Measurements from ENCODE around the gene CTSF.
"Not testable (repeated sequence)": the region's sequence is repeated elsewhere in the genome, so short reads cannot be mapped to it uniquely, and the experiment has no call there.

The CTSF gene

DNA sequence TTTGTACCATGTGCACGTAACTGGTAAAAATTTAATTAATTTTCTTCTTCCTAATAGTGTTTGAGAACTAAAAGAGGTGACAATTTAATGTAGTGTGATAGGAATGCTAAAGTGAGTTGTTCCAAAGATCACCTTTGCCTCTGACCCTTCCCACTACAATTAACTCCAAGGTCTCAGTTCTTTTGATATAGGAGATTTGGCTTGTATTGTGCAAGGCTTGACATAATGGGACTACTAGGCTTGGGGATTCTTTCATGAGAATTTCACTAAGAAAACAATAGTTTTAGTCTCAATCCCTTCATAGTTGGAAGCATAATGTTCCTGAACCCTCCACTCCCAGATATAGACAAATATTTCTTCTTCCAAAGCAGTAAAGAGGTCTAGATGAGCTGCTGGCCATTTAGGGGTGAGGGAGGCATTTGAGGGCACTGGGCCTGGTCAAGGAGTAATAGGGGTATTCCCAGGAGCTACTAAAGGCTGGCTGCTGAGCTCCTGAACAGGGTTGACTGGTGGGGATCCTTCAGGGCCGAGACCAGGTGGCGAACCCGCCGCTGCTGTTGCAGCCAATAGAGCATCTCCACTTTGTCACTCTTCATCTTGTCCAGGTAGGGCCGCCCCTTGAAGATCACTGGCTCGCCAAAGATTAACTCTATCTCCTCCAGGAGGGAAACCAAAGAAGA lies 21.7 kb upstream of the CTSF start:
- DNase-seq (ENCODE audit: low spot score) = no peak

DNA sequence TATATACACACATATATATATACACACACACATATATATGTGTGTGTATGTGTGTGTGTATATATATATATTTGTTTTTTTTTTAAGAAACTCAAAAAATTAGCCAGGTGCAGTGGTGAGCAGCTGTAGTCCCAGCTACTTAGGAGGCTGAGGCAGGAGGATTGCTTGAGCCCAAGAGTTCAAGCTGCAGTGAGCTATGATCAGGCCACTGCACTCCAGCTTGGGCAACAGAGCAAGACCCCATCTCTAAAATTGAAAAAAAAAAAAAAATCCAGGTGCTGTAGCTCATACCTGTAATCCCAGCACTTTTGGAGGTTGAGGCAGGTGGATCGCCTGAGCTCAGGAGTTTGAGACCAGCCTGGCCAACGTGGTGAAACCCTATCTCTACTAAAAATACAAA lies 20.9 kb upstream of the CTSF start:
- not testable (repeated sequence) for DNase-seq (ENCODE audit: low spot score)

DNA sequence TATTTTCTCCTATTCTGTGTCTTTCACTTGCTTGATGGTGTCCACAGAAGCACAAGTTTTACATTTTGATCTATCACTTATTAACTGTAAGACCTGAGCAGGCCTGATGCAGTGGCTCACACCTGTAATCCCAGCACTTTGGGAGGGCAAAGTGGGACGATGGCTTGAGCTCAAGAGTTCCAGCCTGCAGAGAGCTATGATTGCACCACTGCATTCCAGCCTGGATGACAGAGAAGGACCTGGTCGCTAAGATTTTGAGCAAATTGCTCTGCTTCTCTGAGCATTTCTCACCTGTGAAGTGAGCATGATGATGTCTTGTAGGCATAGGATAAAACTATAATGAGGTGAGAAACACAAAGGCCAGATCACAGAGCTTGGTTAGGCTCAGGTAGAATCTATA lies 17.7 kb upstream of the CTSF start:
- no peak for DNase-seq (ENCODE audit: low spot score)

DNA sequence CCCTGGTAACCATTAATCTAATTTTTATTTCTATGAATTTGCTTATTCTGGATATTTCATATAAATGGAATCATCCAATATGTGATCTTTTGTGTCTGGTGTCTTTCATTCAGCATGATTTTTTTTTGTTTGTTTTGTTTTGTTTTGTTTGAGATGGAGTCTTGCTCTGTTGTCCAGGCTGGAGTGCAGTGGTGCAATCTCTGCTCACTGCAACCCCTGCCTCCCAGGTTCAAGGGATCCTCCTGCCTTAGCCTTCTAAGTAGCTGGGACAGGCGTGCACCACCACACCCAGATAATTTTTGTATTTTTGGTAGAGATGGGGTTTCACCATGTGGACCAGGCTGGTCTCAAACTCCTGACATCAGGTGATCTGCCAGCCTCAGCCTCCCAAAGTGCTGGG lies 17.0 kb upstream of the CTSF start:
- DNase-seq (ENCODE audit: low spot score) = not testable (repeated sequence)

DNA sequence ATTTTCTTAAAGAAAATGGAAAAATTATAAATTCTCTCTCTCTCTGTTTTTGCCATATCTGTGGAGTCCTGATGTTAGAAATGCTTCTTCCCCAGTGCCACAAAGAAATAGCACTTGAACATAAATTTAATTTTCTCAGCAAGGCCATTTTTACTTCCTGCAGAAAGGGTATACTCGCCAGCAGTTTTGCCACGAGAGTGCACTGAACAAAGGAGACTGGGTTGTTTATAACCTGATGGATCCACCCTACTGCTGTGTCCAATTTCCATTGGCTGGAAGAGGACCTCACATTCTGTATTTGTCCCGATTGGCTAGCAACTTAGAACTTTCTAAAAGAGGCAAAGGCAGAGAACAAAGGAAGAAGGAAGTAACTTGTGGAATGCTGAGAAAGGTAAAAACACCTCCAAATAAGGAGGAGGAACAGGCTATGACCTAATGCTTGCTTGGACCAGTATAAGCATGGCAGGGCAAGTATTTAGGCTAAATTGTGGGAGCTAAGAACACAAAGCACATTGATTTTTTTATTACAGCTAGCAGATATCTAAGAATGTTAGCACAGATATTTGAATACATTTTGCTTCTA lies 14.2 kb upstream of the CTSF start:
- DNase-seq (ENCODE audit: low spot score) = not testable (repeated sequence)

DNA sequence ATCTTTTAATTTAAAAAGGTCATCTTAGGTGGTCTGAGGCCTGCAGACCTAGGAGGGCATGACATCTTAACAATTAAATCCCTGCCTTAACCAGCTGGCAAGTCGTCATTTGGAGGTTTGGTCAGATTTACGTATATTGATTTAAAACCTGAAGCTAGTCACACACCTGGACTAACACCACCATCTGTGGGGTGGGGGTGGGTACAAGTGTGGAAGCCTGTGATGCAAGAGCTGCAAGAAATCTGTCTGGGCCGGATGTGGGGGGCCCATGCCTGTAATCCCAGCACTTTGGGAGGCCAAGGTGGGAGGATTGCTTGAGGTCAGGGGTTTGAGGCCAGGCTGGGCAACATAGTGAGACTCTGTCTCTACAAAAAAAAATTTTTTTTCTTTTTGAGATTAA lies 12.9 kb upstream of the CTSF start:
- no peak for DNase-seq (ENCODE audit: low spot score)

DNA sequence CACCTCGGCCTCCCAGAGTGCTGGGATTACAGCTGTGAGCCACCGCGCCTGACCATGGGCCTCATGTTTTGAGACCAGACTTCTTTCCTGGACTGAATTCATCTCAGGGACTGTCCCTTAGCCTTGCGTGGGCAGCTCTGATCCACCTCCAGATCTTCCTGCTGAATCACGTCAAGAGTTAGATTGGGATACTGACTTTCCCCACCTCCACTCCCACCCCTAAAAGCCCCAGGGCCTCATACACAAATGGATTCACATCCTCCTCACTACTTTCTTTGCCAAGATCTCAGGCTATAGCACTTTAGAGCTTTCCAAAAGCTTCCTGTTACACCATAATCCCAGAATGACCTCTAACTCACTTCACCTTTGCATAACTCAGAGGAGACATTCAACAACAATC lies 12.4 kb upstream of the CTSF start:
- DNase-seq (ENCODE audit: low spot score) = no peak

DNA sequence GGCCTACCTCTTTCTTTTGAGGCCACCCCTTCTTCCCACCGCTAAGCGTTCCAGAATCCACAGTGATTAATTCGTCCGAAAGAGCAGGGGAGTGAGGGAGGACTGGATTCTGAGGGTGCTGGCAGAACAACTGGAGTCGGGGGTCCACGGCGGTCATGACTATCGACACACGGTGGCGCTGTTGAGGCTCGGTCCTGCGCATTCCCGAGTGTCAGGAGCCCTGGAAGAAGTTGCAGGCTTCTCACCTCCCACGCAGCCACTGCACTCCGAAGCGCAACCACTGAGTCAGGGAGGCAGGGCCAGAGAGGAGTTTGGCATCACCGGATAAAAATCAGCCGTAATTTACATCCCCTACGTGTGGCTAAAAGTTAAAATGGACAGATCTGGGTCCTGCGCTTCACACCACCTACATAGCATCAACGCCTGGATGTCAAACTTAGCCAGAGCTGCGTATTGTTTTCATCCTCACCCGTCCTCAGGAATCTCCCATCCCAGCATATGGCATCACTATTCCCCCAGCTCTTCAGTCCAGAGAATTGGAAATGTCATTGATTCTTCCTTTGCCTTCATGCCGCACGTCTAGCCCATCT lies 10.7 kb upstream of the CTSF start:
- peak; percentile 63 for DNase-seq (ENCODE audit: low spot score)

DNA sequence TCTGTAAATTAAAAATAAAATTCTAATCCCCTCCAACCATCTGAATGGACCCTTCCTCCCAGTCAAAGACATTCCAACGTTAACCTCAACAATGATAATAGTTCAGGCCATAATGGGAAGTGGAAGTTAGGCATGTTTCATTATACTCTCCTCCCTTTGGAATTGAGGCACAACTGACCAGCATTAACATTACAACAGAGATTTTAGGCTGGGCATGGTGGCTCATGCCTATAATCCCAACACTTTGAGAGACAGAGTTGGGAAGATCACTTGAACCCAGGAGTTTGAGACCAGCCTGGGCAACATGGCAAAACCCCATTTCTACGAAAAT lies 2.4 kb upstream of the CTSF start:
- DNase-seq (ENCODE audit: low spot score) = no peak

DNA sequence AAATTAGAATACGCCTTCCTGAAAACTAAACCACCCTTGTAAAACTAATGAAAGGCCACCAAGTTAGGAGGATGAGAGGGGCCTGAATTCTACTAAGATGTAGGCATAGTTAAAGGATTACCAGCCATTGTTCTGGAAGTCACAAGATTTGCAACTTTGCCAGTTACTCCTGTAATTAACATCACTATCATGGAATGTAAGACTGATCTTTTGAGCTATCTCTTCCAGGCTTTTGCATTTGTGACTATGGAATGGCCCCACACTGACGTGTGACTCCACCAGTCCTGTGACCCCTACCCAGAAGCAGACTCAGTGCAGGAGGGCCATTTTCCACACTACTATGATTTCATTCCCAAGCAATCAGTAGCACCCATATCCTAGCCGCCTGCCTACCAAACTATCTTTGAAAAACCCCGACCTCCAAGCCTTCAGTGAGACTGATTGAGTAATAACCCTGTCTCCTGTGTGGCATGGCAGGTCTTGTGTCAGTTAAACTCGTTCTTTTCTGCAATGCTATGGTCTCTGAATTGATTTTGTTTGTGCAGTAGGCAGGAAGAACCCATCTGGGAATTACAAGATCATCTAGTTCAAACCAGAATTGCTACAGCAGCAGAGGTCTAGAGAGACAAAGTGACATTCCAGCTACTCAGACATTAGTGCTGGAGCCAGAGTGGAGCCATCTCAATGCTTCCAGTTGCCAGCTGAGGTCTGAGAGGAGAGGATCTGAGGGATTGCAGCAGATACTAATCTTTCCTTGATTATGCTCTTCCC lies 1.9 kb upstream of the CTSF start:
- no peak for DNase-seq (ENCODE audit: low spot score)

DNA sequence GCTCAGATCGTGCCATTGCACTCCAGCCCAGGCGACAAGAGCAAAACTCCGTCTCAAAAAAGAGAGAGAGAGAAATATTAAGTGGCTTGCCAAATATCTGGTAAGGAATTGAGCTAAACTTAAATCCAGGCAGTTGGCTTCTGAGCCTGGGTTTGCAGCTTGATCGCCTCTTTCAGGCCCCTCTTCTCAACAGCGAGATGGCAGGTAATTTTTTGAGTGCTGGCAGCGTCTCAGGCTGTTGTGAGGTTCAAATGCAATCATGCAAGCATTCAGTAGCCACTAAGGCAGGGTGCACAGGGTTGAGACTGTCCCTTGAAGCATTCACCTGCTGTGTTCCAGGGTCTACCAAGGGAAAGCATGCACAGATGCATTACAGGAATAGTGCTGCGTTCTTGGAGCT lies 670 bp upstream of the CTSF start:
- no peak for DNase-seq (ENCODE audit: low spot score)

DNA sequence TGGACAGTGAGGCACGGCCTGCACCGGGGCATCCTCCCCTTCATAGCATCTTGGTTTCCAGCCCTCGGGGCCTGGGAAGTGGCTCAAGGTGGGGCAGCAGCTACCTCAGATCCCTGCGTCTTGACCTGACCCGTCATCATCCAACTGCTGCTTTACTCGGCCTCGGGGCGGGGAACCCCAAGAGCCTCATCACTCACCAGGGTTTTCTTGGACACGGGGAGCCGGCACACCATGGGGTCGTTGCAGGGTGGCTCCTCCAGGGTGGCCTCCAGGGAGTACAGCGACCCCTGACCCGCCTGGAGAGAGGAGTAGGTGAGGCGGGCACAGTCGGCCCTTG lies 651 bp downstream of the CTSF start:
- no peak for DNase-seq (ENCODE audit: low spot score)

DNA sequence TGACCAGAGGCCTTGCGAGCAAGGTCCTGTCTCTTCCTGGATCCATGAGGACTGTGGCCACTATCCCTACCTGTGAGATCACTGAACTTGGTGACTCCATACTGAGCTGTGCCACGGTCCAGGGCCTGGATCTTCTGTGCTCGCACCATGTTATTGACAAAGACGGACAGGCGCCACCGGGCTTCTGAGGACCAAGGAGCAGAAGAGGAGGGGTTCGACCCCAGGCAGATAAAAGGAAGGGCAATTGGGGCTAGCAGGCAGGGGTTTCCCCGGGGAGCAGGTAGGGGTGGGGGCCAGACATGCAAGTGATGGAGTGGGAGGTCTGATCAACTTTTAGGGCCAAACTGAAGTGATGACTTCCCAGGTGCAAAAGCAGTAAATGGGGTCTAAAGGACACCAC lies 2.2 kb downstream of the CTSF start:
- no peak for DNase-seq (ENCODE audit: low spot score)

DNA sequence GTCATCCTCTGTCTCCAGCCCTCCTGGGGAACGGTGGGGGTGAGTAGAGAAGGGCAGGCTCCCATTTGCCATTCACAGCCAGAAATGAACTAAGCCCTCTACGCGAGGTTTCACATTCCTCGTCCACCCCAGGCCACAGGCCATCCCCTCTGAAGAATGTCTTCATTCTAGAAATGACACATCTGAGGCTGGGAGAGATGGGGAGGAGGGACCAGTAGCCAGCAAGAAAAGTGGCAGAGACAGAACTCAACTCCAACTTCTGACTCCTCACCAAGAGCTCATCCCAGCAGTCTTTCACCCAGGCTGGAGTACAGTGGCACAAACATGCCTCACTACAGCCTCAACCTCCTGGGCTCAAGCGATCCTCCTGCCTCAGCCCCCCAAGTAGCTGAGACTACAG lies 3.4 kb downstream of the CTSF start:
- no peak for DNase-seq (ENCODE audit: low spot score)

DNA sequence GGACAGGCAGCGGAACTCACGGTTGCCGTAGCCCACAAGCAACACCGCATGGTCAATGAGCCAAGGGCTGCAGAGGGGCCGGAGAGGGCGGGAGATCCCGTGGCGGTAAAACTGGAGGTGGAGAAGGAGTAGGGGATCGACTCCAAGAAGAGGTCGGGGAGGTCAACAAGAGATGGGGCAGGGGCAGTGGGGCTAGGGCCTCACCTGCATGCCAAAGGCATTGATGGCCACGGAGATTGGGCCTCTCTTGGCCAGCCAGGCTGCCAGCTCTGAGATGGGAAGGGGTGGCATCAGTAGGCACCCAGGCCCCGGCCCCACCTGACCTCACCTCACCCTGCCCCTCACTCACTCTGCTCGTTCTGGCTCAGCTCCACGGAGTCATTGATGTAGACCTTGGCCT lies 3.9 kb downstream of the CTSF start:
- DNase-seq (ENCODE audit: low spot score) = no peak

DNA sequence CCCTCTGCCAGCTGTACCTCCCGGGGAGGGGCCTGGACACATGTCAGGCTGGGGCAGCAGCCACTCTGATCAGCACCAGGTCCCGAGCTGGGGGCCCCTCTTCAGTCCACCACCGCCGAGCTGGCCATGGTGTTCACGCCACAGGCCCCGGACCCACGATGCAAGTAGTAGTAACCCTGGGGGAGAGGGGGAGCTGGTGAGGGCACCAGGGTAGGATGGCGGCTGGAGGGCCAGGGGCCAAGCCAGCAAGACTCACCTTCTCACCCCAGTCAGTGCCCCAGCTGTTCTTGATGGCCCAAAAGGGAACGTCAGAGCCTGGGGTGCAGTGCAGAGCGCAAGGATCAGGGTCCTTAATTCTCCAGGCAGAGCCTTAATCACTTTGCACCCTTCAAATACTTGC lies 4.6 kb downstream of the CTSF start:
- DNase-seq (ENCODE audit: low spot score) = no peak

DNA sequence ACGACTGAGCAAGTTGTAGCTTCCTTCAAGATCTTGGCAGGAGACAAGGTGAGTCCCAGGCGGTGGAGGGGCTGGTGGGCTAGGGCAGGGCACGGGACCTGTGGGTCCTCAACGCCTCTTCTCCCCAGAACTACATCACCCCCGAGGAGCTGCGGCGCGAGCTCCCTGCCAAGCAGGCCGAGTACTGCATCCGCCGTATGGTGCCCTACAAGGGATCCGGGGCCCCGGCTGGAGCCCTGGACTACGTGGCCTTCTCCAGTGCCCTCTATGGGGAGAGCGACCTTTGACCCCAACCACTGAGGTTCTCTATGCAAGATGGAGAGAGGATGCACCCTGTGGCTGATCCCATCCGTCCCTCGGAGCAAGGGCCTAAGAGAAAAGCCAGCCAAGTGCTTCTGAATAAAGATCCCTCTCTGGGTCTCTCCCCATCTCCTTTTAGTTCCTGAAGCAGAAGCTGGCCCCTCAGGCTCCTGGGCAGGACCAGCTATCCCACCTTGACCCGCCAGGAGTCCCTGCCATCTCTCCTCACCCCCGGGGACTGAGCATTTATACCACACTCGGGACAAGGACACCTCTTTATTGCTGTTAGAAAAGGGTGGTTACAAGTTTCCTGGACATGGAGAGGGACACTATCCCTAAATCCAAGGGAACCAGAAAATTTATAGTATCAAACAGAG lies 5.4 kb downstream of the CTSF start:
- DNase-seq (ENCODE audit: low spot score) = no peak

DNA sequence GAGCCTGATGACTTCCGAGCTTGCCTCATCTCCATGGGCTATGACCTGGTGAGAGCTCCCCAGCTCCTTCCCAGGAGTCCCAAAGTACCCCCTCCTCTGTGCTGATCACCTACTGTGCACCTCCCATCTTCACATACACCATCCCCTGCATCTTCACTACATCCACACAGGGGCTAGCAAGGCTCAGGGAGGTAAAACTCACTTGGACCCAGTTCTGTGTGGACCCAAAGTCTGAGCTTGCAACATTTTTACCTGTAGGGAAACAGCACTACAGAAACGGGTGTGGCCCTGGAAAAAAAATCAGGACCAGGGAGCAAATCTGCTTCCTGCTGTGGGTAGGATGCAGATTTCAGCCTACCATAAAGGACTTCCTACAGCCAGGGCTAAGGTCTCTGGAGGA lies 6.1 kb downstream of the CTSF start:
- no peak for DNase-seq (ENCODE audit: low spot score)

DNA sequence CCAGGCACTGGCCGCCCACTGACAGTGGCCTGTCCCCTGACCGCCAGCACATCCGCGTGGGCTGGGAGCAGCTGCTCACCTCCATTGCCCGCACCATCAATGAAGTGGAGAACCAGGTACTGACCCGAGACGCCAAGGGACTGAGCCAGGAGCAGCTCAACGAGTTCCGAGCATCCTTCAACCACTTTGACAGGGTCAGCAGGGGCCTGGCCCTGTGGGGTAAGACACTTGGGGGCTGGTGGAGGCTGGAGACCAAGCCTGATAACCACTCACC lies 6.5 kb downstream of the CTSF start:
- no peak for DNase-seq (ENCODE audit: low spot score)

DNA sequence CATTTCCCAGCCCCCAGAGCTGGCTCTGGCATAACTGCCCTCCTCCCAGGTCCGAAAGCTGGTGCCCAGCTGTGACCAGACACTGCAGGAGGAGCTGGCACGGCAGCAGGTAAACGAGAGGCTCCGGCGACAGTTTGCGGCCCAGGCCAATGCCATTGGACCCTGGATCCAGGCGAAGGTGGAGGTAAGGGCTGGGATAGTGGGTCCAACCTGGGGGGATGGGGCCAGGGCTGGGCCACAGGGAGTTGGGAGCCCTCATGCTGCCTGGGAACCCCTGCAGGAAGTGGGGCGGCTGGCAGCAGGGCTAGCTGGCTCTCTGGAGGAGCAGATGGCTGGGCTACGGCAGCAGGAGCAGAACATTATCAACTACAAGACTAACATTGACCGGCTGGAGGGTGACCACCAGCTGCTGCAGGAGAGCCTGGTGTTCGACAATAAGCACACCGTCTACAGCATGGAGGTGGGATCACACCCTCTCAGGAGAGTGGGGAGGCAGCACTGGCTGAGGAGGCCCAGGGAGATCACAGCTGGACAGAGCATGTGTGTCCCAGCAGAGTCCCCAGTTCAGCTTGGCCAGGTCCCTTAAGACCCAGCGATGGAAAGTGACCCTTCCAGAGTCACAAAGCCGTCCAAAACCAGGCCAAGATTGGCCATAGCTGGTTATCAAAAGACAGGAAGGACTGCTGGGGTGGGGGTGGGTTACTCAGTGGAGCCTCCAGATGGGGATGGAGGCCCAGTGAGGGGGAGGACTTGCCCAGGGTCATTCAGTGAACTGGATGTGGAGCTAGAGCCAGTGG lies 7.0 kb downstream of the CTSF start:
- DNase-seq (ENCODE audit: low spot score) = no peak

DNA sequence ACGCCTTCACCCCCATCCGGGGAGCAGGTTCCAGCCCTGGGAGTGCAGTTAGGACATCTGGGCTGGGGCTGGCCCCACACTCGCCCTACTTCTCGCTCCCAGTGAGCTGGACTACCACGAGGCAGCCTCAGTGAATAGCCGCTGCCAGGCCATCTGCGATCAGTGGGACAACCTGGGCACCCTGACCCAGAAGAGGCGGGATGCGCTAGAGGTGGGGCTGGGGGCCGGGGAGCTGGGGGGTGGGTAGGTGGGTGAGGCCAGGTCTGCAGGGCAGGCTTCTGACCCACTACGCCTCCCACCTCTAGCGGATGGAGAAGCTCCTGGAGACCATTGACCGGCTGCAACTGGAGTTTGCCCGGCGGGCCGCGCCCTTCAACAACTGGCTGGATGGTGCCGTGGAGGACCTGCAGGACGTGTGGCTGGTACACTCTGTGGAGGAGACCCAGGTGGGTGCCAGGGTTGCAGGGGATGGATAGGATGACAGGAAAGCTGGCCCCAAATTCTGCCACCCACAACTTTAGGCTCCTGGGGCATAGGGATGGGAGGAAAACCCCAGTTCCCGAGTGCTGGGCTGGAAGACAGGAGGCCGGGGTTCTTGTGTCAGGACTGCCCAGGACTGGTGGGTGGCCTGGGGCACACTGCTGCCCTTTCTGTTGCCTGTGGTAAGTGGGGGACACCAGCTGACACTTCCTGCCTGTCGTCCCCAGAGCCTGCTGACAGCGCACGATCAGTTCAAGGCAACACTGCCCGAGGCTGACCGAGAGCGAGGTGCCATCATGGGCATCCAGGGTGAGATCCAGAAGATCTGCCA lies 8.3 kb downstream of the CTSF start:
- DNase-seq (ENCODE audit: low spot score) = no peak

All from NAMALWA (cell line).